ENCODE results near the gene PRKN.

Gene PRKN

DNA sequence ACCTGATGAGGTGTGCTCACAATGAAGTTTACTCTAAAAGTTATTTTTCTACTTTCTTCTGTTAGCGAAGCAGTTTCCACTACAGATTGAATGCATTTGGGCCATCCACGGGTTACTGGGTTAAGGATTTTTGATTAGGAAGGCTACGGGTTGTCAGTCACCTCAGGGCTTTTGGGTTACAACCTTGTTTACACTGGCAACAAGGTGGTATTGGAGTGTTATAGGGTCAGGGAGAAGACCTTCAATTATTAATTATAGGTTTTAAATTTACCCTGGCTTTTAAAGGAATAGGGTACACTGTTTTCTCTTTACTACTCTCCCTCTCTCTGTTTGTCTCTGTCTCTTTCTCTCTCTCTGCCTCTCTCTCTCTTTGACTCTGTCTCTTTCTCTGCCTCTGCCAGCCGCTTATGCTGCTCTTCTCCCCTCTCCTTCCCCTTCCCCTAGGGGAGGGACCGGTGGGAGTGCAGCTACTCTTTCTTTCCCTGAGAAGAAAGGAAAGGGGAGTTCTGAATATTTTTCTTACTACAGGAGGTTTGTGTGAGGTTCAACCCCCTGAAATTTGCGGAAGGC, 1413.5 kb downstream of the PRKN start:
- TF ChIP-seq GATA2 (IDR thresholded peaks at IDR 0.05; ENCODE audit: low read depth, low read length) = no peak
- no peak for TF ChIP-seq GATA3 (IDR thresholded peaks at IDR 0.05; ENCODE audit: low read depth, low read length)

DNA sequence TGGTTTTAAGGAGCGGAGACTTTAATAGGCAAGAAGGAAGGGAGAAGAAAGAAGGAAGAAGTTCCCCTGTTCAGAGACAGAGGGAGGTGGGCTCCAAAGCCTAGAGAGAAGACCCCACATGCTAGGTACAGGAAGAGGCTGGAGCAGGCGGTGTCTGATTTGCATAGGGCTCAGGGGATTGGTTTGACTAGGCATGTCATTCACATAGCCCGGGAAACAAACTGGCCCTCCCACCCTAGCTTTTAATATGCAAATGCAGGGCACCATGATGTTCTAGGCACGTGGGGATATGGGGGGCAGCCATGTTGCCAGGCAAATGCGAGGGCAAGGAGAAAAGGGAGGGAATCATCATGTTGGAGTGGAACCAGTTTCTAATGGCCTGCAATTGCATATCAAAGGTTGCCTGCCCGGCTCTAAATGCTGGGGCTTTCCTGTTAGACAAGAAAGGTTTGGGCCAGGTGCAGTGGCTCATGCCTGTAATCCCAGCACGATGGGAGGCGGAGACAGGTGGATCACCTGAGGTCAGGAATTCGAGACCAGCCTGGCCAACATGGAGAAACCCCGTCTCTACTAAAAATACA, 1419.4 kb downstream of the PRKN start:
- TF ChIP-seq GATA3 (IDR thresholded peaks at IDR 0.05; ENCODE audit: low read depth, low read length) (no peak), GATA2 (IDR thresholded peaks at IDR 0.05; ENCODE audit: low read depth, low read length) (no peak)

DNA sequence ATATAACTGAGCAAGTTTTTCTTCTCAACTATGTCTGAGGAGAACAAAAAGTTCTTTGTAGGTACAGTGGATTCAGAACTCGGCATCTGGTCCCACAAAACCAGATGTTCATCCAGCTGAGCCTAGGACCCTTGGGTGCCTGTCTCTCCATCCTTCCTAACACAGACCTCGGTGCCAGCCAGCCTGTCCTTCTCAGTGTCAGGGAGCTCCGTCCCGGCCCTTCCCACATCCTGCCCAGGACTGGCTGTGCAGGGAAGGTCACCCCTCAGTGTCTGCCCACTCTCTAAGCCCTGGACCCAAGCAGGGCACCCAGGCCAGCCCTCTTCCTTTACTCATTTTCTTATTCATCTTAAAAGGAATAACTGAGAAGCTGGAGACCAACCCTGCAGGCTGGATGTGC, 1421.7 kb downstream of the PRKN start:
- no peak for TF ChIP-seq GATA3 (IDR thresholded peaks at IDR 0.05; ENCODE audit: low read depth, low read length)
- no peak for TF ChIP-seq GATA2 (IDR thresholded peaks at IDR 0.05; ENCODE audit: low read depth, low read length)

DNA sequence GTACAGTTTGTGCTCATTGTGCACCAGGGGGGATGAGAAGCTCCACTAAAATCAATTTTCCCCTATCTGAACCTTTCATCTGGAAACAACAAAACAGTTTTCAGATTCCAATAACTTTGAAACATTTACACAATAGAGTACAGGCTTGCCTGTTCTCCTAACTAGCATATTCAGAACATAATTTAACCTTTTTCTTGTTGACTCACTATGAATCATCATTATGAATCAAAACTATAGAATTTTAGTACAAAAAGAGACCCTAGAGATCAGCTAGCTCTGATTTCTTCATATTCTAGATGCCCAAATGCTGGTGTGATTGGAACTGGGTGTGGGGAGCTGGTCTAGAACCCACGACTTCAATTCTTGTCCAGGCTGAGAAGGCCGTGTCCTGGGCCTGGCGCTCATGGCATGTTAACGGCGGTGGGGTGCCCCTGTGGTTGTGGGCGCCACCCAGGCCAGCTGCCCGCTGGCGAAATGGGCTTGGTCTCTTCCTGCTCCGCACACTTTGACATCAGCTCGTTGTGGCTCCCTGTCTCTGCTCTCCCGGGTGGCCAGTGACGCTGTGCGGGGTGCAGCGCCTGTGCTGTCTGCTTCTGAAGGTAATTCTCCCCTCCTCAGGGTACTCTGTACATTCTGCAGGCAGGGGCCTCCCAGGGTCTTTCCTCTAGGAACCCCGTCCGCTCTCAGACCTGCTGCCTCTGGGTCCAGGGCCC, 1423.8 kb downstream of the PRKN start:
- TF ChIP-seq GATA2 (IDR thresholded peaks at IDR 0.05; ENCODE audit: low read depth, low read length) (no peak), GATA3 (IDR thresholded peaks at IDR 0.05; ENCODE audit: low read depth, low read length) (no peak)

DNA sequence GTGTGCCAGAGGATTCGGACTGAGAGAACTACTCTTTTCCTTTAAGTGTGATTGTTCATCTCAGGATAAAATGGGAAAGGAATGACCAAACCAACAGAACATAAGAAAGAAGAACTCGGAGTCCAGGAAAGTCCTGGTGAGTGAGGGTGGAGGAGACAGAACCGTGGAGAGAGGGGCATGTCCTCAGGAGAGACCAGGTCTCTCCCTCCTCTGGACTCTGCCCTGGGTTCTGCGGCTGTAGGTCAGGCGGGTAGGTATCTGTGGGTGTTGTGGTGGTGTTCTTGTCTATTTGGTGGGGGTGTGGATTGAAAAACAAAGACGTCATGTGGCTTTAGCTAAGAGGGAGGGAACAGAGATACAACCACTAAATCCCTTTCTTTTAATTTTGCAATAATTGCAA, 1424.6 kb downstream of the PRKN start:
- TF ChIP-seq GATA2 (IDR thresholded peaks at IDR 0.05; ENCODE audit: low read depth, low read length) (no peak), GATA3 (IDR thresholded peaks at IDR 0.05; ENCODE audit: low read depth, low read length) (no peak)

DNA sequence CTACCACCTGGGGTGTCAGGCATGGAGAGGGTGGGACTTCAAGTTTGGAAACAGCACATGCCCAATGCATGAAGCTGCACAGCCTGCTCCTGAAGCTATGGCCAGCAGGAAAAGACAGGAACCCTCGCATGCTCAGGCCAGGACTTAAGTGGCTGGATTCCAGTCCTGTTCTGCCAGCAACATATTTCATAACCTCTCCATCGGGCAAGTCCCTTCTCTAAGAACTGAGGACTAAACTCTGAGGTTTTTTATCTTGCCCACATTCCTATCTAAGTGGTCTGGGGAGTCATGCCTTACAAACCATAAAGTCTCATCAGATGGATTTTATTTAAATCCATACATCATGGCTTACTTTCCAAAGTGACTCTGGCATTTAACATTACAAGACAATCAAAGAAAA, 1426.2 kb downstream of the PRKN start:
- TF ChIP-seq GATA3 (IDR thresholded peaks at IDR 0.05; ENCODE audit: low read depth, low read length) = no peak
- TF ChIP-seq GATA2 (IDR thresholded peaks at IDR 0.05; ENCODE audit: low read depth, low read length) = no peak

DNA sequence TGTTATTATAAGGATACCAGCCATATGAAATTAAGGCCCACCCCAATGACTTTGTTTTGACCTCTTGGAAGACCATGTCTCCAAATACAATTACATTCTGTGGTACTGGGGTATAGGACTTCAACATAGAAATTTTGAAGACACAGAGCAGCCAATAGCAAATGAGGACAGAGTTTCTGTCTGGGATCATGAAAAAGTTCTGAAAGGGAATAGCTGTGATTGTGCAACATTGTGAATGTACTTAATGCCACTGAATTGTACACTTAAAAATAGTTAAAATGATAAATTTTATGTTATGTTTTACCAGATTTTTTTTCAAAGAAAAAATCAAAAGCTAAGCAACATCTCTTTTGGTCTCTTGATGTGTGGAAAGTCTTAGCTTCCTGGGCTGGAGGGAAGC, 1426.7 kb downstream of the PRKN start:
- TF ChIP-seq GATA2 (IDR thresholded peaks at IDR 0.05; ENCODE audit: low read depth, low read length) (no peak), GATA3 (IDR thresholded peaks at IDR 0.05; ENCODE audit: low read depth, low read length) (no peak)

DNA sequence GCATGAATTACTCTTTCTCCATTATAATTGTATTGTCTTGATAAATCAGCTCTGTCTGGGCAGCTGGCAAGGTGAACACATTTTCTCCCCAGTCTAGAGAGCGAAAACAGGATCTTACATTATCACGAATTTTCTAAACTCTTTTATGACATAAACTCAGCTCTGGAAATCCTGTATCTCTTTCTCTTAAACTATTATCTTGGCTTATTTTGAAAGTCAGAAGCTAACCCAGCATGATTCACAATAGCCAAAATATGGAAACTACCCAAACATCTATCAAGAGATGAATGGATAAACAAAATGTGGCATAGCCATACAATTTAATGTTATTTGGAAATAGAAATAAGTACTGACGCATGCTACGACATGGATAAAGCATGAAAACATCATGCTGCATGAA, 1427.8 kb downstream of the PRKN start:
- TF ChIP-seq GATA3 (IDR thresholded peaks at IDR 0.05; ENCODE audit: low read depth, low read length) = no peak
- no peak for TF ChIP-seq GATA2 (IDR thresholded peaks at IDR 0.05; ENCODE audit: low read depth, low read length)
